HL-60 (cell line): ENCODE data around the gene UBE4B.
"Not testable (repeated sequence)": the region's sequence is repeated elsewhere in the genome, so short reads cannot be mapped to it uniquely, and the experiment has no call there.

ENCODE experiments used
- DNase-seq, 2 experiments: peaks; one replicate each; pipeline ENCODE4 v3.0.0-alpha.2; 2010 to 2020; ENCODE audit warnings: low read depth in 1 of 2, low spot score in 1 of 2
- H3K27ac ChIP-seq: fragments of 250-450 bp; sonication (Bioruptor Pico); replicated peaks from 2 replicates; pipeline ENCODE4 v1.5.1; 2020; ENCODE audit warnings: mild to moderate bottlenecking, moderate library complexity
- H3K27me3 ChIP-seq: fragments of 250-450 bp; sonication (Bioruptor Pico); 2 replicates; pipeline ENCODE4 v1.5.1; 2021; ENCODE audit warnings: mild to moderate bottlenecking, moderate library complexity; ENCODE audit not compliant: insufficient read depth, poor library complexity, severe bottlenecking
- H3K4me3 ChIP-seq: replicated peaks from 2 replicates; pipeline ENCODE4 v1.5.1; 2011; ENCODE audit warnings: mild to moderate bottlenecking, control low read depth, low read length; ENCODE audit not compliant: insufficient read depth
- CTCF ChIP-seq: IDR thresholded peaks from one replicate; pipeline ENCODE4 v1.5.1; 2011; ENCODE audit warnings: low read length, control low read depth, inconsistent platforms; ENCODE audit not compliant: insufficient read depth
- GABPA ChIP-seq: IDR thresholded peaks from 2 replicates; pipeline ENCODE4 v1.6.1; 2012; ENCODE audit warnings: low read depth
- POLR2AphosphoS5 ChIP-seq: IDR thresholded peaks from 2 replicates; pipeline ENCODE4 v1.6.1; 2012; ENCODE audit warnings: low read depth
- SPI1 ChIP-seq: IDR thresholded peaks from 2 replicates; pipeline ENCODE4 v1.6.1; 2012; ENCODE audit warnings: low read depth, mild to moderate bottlenecking, borderline replicate concordance
- TF ChIP-seq, protein P1 (sequence below): IDR thresholded peaks from 2 replicates; pipeline ENCODE4 v1.6.1; 2012; ENCODE audit warnings: low read depth; ENCODE audit not compliant: insufficient replicate concordance

The UBE4B gene

DNA sequence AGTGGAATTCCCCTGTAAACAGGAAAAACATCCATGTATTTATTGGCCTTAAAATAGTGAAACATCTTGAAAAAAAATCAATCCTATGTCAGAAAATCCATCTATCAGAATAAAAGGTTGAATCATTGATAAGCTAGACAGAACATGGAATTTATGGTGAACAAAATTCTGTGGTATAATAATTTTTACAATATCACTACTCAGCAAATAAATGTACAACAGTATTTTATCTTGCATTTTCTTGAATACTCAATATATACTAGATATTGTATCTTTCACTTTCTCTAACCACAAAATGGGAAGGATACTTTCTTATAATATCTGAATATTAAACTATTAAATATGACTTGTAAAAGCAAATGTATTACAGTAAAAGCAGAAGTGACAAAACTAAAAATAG is 5.7 kb upstream of the UBE4B start:
- DNase-seq, result no peak
- TF ChIP-seq, protein P1, sequence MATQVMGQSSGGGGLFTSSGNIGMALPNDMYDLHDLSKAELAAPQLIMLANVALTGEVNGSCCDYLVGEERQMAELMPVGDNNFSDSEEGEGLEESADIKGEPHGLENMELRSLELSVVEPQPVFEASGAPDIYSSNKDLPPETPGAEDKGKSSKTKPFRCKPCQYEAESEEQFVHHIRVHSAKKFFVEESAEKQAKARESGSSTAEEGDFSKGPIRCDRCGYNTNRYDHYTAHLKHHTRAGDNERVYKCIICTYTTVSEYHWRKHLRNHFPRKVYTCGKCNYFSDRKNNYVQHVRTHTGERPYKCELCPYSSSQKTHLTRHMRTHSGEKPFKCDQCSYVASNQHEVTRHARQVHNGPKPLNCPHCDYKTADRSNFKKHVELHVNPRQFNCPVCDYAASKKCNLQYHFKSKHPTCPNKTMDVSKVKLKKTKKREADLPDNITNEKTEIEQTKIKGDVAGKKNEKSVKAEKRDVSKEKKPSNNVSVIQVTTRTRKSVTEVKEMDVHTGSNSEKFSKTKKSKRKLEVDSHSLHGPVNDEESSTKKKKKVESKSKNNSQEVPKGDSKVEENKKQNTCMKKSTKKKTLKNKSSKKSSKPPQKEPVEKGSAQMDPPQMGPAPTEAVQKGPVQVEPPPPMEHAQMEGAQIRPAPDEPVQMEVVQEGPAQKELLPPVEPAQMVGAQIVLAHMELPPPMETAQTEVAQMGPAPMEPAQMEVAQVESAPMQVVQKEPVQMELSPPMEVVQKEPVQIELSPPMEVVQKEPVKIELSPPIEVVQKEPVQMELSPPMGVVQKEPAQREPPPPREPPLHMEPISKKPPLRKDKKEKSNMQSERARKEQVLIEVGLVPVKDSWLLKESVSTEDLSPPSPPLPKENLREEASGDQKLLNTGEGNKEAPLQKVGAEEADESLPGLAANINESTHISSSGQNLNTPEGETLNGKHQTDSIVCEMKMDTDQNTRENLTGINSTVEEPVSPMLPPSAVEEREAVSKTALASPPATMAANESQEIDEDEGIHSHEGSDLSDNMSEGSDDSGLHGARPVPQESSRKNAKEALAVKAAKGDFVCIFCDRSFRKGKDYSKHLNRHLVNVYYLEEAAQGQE, result no peak
- TF ChIP-seq GABPA (no peak), POLR2AphosphoS5 (no peak), CTCF (no peak), SPI1 (no peak)
- Histone ChIP-seq H3K27ac (no peak overlapping the region), H3K4me3 (no peak overlapping the region), H3K27me3 (no peaks in the 10 kb centered on the region)

DNA sequence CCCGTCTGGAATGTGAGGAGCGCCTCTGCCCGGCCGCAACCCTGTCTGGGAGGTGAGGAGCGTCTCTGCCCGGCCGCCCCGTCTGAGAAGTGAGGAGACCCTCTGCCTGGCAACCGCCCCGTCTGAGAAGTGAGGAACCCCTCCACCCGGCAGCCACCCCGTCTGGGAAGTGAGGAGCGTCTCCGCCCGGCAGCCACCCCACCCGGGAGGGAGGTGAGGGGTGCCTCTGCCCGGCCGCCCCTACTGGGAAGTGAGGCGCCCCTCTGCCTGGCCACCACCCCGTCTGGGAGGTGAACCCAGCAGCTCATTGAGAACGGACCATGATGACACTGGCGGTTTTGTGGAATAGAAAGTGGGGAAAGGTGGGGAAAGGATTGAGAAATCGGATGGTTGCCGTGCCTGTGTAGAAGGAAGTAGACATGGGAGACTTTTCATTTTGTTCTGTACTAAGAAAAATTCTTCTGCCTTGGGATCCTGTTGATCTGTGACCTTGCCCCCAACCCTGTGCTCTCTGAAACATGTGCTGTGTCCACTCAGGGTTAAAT is 3.7 kb upstream of the UBE4B start:
- peak; percentile 21 to 88 for DNase-seq
- Histone ChIP-seq H3K27ac (peak overlapping the region; percentile 71), H3K4me3 (0 out of 2 replicates have a peak overlapping the region, but pooled peaks have one; percentile 8)
- H3K27me3 ChIP-seq, result not testable (repeated sequence)

DNA sequence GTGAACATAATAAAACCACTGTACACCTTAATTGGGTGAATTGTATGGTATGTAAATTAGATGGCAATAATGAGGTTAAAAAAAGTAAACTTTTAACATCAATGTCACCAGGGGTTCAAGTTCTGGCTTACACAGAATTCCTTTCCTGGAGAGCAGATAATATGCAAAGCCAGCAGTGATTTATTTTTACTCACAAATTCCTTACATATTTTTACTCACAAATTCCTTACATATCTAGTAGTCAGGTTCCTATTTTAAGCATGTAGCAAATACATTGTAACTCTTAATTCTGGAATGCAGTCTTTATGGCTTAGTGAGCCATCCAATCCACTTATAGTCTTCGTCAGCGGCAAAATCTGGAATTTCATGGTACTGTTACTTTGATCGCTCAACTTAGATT is 1.3 kb upstream of the UBE4B start:
- no peak for DNase-seq
- H3K27me3 ChIP-seq, result no peaks in the 10 kb centered on the region

More for the DNA sequence above, 1.3 kb upstream of the UBE4B start:
- no peak overlapping the region for H3K27ac ChIP-seq
- TF ChIP-seq POLR2AphosphoS5, result no peak
- no peak for TF ChIP-seq SPI1
- no peak for TF ChIP-seq CTCF
- TF ChIP-seq, protein P1, result no peak
- no peak for TF ChIP-seq GABPA
- H3K4me3 ChIP-seq, result no peak overlapping the region
